ENCODE data around the gene USP10.
"Not testable (repeated sequence)": the region's sequence is repeated elsewhere in the genome, so short reads cannot be mapped to it uniquely, and the experiment has no call there.

USP10 gene

DNA sequence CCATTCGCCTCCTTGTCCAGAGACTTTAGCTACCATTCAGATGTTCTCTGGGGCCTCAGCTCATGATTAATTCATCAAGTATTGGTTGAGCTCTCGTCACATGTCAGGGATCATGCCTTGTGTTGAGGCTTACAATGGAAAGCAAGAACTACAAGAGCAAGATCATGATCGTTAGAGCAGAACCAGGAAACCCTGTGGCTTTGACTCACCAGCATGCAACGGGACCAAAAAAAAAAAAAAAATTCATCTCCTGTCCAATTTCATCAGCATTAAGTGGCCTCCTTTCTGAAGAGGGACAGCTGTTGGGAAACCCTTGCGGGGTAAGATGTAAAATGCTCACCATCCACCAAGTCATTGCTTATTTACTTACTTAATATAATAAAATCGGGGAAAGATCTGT is 12.1 kb upstream of the USP10 start:
- H3K18ac ChIP-seq (ENCODE audit: low read length), result no peak overlapping the region
- no peaks in the 10 kb centered on the region for H3K79me1 ChIP-seq (ENCODE audit: low read length)
- no peaks in the 10 kb centered on the region for H3K27me3 ChIP-seq (ENCODE audit: insufficient read depth, low read length)
- no peaks in the 10 kb centered on the region for H3K36me3 ChIP-seq (ENCODE audit: control insufficient read depth in 1 of 2, insufficient read depth in 2 of 2, low read length in 2 of 2)
- H3K4me2 ChIP-seq (ENCODE audit: low read length), result no peak overlapping the region
- DNase-seq, result peak in 1 of 2 donors; percentile 29
- H3K27ac ChIP-seq (ENCODE audit: low read depth, low read length), result no peak overlapping the region
- no CpG with 5 or more reads among the region's 6 CpGs for WGBS (ENCODE audit: extremely low coverage, insufficient coverage, insufficient read length)
- H3K9me3 ChIP-seq (ENCODE audit: insufficient read depth, low read depth, low read length), result no peaks in the 10 kb centered on the region
- H3K79me2 ChIP-seq (ENCODE audit: control insufficient read depth, insufficient read depth, low read length, poor library complexity), result no peaks in the 10 kb centered on the region
- peaks cover 0 to 3% of the 10 kb centered on the region in 2 experiments for H3K4me1 ChIP-seq (ENCODE audit: control insufficient read depth in 1 of 2, insufficient read depth in 2 of 2, low read length in 2 of 2)
- H4K12ac ChIP-seq (ENCODE audit: low read depth, low read length), result no peak overlapping the region
- H2BK120ac ChIP-seq (ENCODE audit: insufficient read depth, low read length, poor library complexity), result no peak overlapping the region
- no peak overlapping the region for H2AK5ac ChIP-seq (ENCODE audit: low read length)
- no peak overlapping the region for H2AFZ ChIP-seq (ENCODE audit: insufficient read depth, low read length, poor library complexity)
- H4K8ac ChIP-seq (ENCODE audit: low read depth, low read length), result no peak overlapping the region
- no peak overlapping the region for H2BK12ac ChIP-seq (ENCODE audit: low read length)
- H3K9ac ChIP-seq (ENCODE audit: low read length), result no peak overlapping the region
- H3K4ac ChIP-seq (ENCODE audit: low read depth, low read length), result no peak overlapping the region
- H3K14ac ChIP-seq (ENCODE audit: low read length), result no peak overlapping the region
- H3K23ac ChIP-seq (ENCODE audit: low read length), result no peak overlapping the region
- no peak overlapping the region for H2BK5ac ChIP-seq (ENCODE audit: low read depth, low read length, poor library complexity)
- H4K91ac ChIP-seq (ENCODE audit: low read depth, low read length), result no peak overlapping the region
- no peak overlapping the region for H3K4me3 ChIP-seq (ENCODE audit: low read depth, low read length)

DNA sequence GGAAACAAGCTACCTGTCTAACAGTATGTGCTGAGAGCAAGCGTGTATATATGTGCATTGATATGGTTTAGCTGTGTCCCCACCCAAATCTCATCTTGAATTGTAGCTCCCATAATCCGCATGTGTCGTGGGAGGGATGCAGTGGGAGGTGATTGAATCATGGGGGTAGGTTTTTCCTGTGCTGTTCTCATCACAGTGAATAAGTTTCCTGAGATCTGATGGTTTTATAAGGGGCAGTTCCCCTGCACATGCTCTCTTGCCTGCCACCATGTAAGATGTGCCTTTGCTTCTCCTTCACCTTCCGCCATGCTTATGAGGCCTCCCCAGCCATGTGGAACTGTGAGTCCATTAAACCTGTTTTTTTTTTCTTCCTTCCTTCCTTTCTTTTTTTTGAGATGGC is 11.6 kb upstream of the USP10 start:
- not testable (repeated sequence) for H3K9me3 ChIP-seq (ENCODE audit: insufficient read depth, low read depth, low read length); H3K14ac ChIP-seq (ENCODE audit: low read length); H3K36me3 ChIP-seq (ENCODE audit: control insufficient read depth in 1 of 2, insufficient read depth in 2 of 2, low read length in 2 of 2); H3K79me2 ChIP-seq (ENCODE audit: control insufficient read depth, insufficient read depth, low read length, poor library complexity); H2AFZ ChIP-seq (ENCODE audit: insufficient read depth, low read length, poor library complexity); H2BK5ac ChIP-seq (ENCODE audit: low read depth, low read length, poor library complexity); H3K9ac ChIP-seq (ENCODE audit: low read length); H3K18ac ChIP-seq (ENCODE audit: low read length); H3K27ac ChIP-seq (ENCODE audit: low read depth, low read length); H3K4me2 ChIP-seq (ENCODE audit: low read length); H4K91ac ChIP-seq (ENCODE audit: low read depth, low read length); H2AK5ac ChIP-seq (ENCODE audit: low read length); H3K4ac ChIP-seq (ENCODE audit: low read depth, low read length); H2BK12ac ChIP-seq (ENCODE audit: low read length); H2BK120ac ChIP-seq (ENCODE audit: insufficient read depth, low read length, poor library complexity); DNase-seq; H3K23ac ChIP-seq (ENCODE audit: low read length); H3K27me3 ChIP-seq (ENCODE audit: insufficient read depth, low read length); H3K4me3 ChIP-seq (ENCODE audit: low read depth, low read length); H3K4me1 ChIP-seq (ENCODE audit: control insufficient read depth in 1 of 2, insufficient read depth in 2 of 2, low read length in 2 of 2); H4K12ac ChIP-seq (ENCODE audit: low read depth, low read length); H3K79me1 ChIP-seq (ENCODE audit: low read length); H4K8ac ChIP-seq (ENCODE audit: low read depth, low read length)
- no CpG with 5 or more reads among the region's 4 CpGs for WGBS (ENCODE audit: extremely low coverage, insufficient coverage, insufficient read length)

DNA sequence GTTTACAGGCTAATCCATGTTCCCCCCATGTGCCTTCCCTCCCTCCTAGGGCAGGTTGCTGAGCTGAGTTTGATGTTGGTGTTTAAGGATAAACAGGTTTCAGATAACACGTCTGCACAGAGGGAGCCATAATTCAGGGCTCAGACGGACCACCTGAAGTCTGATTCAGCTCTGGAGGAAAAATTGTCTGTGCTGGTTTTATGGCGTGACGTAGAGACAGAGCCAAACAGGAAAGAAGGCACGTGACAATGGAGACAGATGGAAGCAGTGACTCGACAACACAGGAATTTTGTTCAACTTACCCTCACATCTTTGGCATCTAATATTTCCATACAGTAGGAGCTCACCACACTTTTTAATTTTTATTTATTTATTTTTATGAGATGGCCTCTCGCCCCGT is 10.7 kb upstream of the USP10 start:
- no CpG with 5 or more reads among the region's 8 CpGs for WGBS (ENCODE audit: extremely low coverage, insufficient coverage, insufficient read length)
- no peak overlapping the region for H3K23ac ChIP-seq (ENCODE audit: low read length)

DNA sequence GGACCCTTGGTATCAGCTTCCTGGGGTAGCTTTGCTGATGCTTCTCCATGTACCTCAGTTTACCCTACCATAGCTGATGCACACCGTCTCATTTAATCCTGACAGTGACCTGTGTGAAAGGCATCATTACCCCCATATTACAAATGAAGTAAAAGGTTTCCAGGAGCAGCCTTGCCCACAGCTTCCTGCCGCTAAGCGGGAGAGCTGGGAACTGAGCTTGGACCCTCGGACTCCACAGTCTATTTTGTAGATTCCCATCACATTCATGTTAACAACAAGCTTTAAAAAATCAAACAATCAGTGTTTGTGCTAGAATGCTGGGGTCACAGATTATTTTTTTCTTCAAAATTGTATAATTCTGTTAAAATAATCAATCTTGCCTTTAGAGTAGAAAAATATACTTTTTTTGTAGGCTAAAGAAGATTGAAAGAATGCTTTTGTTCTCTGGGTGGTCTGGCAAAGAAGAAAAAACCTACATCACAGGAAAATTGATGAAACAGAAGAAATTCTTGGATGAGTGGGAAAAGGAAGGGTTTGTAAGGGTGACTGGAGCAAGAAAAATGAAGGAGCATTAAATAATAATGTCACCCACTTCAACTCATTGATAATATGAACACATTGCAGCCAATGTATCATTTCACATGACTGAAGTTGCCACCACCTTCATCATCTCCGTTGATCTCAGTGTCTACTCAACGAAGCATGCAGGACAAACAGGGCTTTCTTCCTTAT is 9.5 kb upstream of the USP10 start:
- no peak overlapping the region for H2AK5ac ChIP-seq (ENCODE audit: low read length)
- no CpG with 5 or more reads among the region's 6 CpGs for WGBS (ENCODE audit: extremely low coverage, insufficient coverage, insufficient read length)

More for the DNA sequence above, 10.7 kb upstream of the USP10 start:
- no peak overlapping the region for H2BK120ac ChIP-seq (ENCODE audit: insufficient read depth, low read length, poor library complexity)
- H3K9ac ChIP-seq (ENCODE audit: low read length), result no peak overlapping the region
- no peak overlapping the region for H4K12ac ChIP-seq (ENCODE audit: low read depth, low read length)
- H2BK5ac ChIP-seq (ENCODE audit: low read depth, low read length, poor library complexity), result no peak overlapping the region
- H2AK5ac ChIP-seq (ENCODE audit: low read length), result no peak overlapping the region
- H2AFZ ChIP-seq (ENCODE audit: insufficient read depth, low read length, poor library complexity), result no peak overlapping the region
- H3K4me1 ChIP-seq (ENCODE audit: control insufficient read depth in 1 of 2, insufficient read depth in 2 of 2, low read length in 2 of 2), result peaks cover 0 to 3% of the 10 kb centered on the region in 2 experiments
- no peak overlapping the region for H3K18ac ChIP-seq (ENCODE audit: low read length)
- no peak overlapping the region for H3K4ac ChIP-seq (ENCODE audit: low read depth, low read length)
- no peaks in the 10 kb centered on the region for H3K9me3 ChIP-seq (ENCODE audit: insufficient read depth, low read depth, low read length)
- no peak overlapping the region for H4K8ac ChIP-seq (ENCODE audit: low read depth, low read length)
- H3K79me1 ChIP-seq (ENCODE audit: low read length), result no peaks in the 10 kb centered on the region
- no peak overlapping the region for H4K91ac ChIP-seq (ENCODE audit: low read depth, low read length)
- no peak overlapping the region for H3K27ac ChIP-seq (ENCODE audit: low read depth, low read length)
- peak overlapping the region; percentile 3 for H3K4me3 ChIP-seq (ENCODE audit: low read depth, low read length)
- no peak overlapping the region for H2BK12ac ChIP-seq (ENCODE audit: low read length)
- no peak overlapping the region for H3K14ac ChIP-seq (ENCODE audit: low read length)
- H3K36me3 ChIP-seq (ENCODE audit: control insufficient read depth in 1 of 2, insufficient read depth in 2 of 2, low read length in 2 of 2), result no peaks in the 10 kb centered on the region
- no peak overlapping the region for H3K4me2 ChIP-seq (ENCODE audit: low read length)
- peak; percentile 49 to 84 for DNase-seq
- H3K27me3 ChIP-seq (ENCODE audit: insufficient read depth, low read length), result no peaks in the 10 kb centered on the region
- H3K79me2 ChIP-seq (ENCODE audit: control insufficient read depth, insufficient read depth, low read length, poor library complexity), result no peaks in the 10 kb centered on the region

More for the DNA sequence above, 9.5 kb upstream of the USP10 start:
- Histone ChIP-seq H4K91ac (ENCODE audit: low read depth, low read length) (no peak overlapping the region), H2BK5ac (ENCODE audit: low read depth, low read length, poor library complexity) (no peak overlapping the region), H3K4me3 (ENCODE audit: low read depth, low read length) (no peak overlapping the region), H3K27me3 (ENCODE audit: insufficient read depth, low read length) (no peaks in the 10 kb centered on the region), H3K23ac (ENCODE audit: low read length) (no peak overlapping the region), H3K4ac (ENCODE audit: low read depth, low read length) (no peak overlapping the region), H2AFZ (ENCODE audit: insufficient read depth, low read length, poor library complexity) (no peak overlapping the region), H3K18ac (ENCODE audit: low read length) (no peak overlapping the region), H3K9me3 (ENCODE audit: insufficient read depth, low read depth, low read length) (no peaks in the 10 kb centered on the region), H2BK120ac (ENCODE audit: insufficient read depth, low read length, poor library complexity) (no peak overlapping the region), H4K12ac (ENCODE audit: low read depth, low read length) (no peak overlapping the region), H4K8ac (ENCODE audit: low read depth, low read length) (no peak overlapping the region), H2BK12ac (ENCODE audit: low read length) (no peak overlapping the region), H3K4me2 (ENCODE audit: low read length) (no peak overlapping the region), H3K27ac (ENCODE audit: low read depth, low read length) (no peak overlapping the region), H3K14ac (ENCODE audit: low read length) (no peak overlapping the region), H3K36me3 (ENCODE audit: control insufficient read depth in 1 of 2, insufficient read depth in 2 of 2, low read length in 2 of 2) (no peaks in the 10 kb centered on the region), H3K4me1 (ENCODE audit: control insufficient read depth in 1 of 2, insufficient read depth in 2 of 2, low read length in 2 of 2) (no peaks in the 10 kb centered on the region), H3K79me1 (ENCODE audit: low read length) (no peaks in the 10 kb centered on the region), H3K9ac (ENCODE audit: low read length) (no peak overlapping the region), H3K79me2 (ENCODE audit: control insufficient read depth, insufficient read depth, low read length, poor library complexity) (no peaks in the 10 kb centered on the region)
- no peak for DNase-seq

Measured in trophoblast cell (in vitro differentiated cells and primary cell).